Thyroid gland (tissue), 4 donors: ENCODE results near the gene CDHR5.

ENCODE experiments used
- POLR2A ChIP-seq, 2 donors: fragments of 450-650 bp; IDR thresholded peaks; one replicate each; pipeline ENCODE4 v1.6.1; 2017; ENCODE audit warnings: antibody characterized with exemption in 2 of 2, mild to moderate bottlenecking in 2 of 2, moderate library complexity in 1 of 2
- TF ChIP-seq, protein P1 (sequence below), 6 experiments: fragments of 200-600 bp in 3 of 6; fragments of 450-650 bp in 3 of 6; sonication (generic) in 3 of 6; IDR thresholded peaks; one replicate each; pipeline ENCODE4 v1.5.1; 2016 to 2019; ENCODE audit warnings: antibody characterized with exemption in 6 of 6, mild to moderate bottlenecking in 2 of 6, inconsistent platforms in 1 of 6, moderate library complexity in 1 of 6

DNA sequence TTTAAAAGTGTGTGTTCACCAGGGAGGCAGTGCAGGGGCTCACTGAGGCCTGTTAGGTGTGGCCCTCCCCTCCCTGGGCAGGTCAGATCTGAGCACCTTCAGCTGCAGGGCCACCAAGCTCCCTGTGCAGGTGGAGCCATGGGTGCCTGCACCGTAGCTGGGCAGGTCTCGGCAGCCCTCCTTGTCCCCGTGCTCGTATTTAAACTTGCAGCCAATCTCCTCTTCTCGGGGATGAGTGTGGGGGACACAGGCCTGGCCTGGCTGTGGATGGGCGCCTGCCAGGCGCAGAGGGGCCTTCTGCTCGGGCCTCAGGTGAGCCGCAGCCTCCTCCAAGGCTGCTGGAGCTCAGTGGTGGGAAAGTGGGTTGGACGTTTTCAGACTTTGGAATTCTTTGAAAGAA is 29.4 kb downstream of the CDHR5 start:
- TF ChIP-seq, protein P1, sequence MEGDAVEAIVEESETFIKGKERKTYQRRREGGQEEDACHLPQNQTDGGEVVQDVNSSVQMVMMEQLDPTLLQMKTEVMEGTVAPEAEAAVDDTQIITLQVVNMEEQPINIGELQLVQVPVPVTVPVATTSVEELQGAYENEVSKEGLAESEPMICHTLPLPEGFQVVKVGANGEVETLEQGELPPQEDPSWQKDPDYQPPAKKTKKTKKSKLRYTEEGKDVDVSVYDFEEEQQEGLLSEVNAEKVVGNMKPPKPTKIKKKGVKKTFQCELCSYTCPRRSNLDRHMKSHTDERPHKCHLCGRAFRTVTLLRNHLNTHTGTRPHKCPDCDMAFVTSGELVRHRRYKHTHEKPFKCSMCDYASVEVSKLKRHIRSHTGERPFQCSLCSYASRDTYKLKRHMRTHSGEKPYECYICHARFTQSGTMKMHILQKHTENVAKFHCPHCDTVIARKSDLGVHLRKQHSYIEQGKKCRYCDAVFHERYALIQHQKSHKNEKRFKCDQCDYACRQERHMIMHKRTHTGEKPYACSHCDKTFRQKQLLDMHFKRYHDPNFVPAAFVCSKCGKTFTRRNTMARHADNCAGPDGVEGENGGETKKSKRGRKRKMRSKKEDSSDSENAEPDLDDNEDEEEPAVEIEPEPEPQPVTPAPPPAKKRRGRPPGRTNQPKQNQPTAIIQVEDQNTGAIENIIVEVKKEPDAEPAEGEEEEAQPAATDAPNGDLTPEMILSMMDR (IDR thresholded peaks at IDR 0.05) = no peak
- no peak for TF ChIP-seq POLR2A (IDR thresholded peaks at IDR 0.05)
